Hepatocyte (in vitro differentiated cells): ENCODE data around the gene CHST4. TPM values are rescaled to one million over a fixed set of nuclear protein-coding genes. Genes with fewer than 3 reads are reported as not detected.
A peak's percentile ranks its signal among the peaks of the same experiment; 100 is the strongest.

Source experiments
- DNase-seq: peaks from one replicate; pipeline ENCODE4 v3.0.0-alpha.2; 2016; ENCODE audit warnings: low spot score
- H2AFZ ChIP-seq: fragments of 200-600 bp; sonication (generic); 2 replicates; pipeline ENCODE4 v1.6.0; 2016; ENCODE audit warnings: antibody characterized with exemption, mild to moderate bottlenecking
- H3K27ac ChIP-seq: fragments of 200-600 bp; sonication (generic); 2 replicates; pipeline ENCODE4 v1.5.1; 2016; ENCODE audit warnings: mild to moderate bottlenecking
- H3K27me3 ChIP-seq: fragments of 200-600 bp; sonication (generic); 2 replicates; pipeline ENCODE4 v1.6.1; 2016
- H3K36me3 ChIP-seq: fragments of 200-600 bp; sonication (generic); replicated peaks from 2 replicates; pipeline ENCODE4 v1.5.1; 2016; ENCODE audit warnings: low read depth; ENCODE audit not compliant: insufficient read depth
- H3K4me1 ChIP-seq: fragments of 200-600 bp; sonication (generic); 2 replicates; pipeline ENCODE4 v1.5.1; 2016; ENCODE audit warnings: mild to moderate bottlenecking, moderate library complexity; ENCODE audit not compliant: insufficient read depth
- H3K4me2 ChIP-seq: fragments of 200-600 bp; sonication (generic); 2 replicates; pipeline ENCODE4 v1.6.0; 2016
- H3K4me3 ChIP-seq: fragments of 200-600 bp; sonication (generic); 2 replicates; pipeline ENCODE4 v1.5.1; 2016; ENCODE audit warnings: mild to moderate bottlenecking
- H3K79me2 ChIP-seq: fragments of 200-600 bp; sonication (generic); 2 replicates; pipeline ENCODE4 v1.6.0; 2017; ENCODE audit warnings: mild to moderate bottlenecking
- H3K9me2 ChIP-seq: fragments of 200-600 bp; sonication (generic); replicated peaks from 2 replicates; pipeline ENCODE4 v1.6.0; 2017; ENCODE audit warnings: mild to moderate bottlenecking; ENCODE audit not compliant: insufficient read depth
- H3K9me3 ChIP-seq: fragments of 200-600 bp; sonication (generic); 2 replicates; pipeline ENCODE4 v1.5.1; 2016; ENCODE audit warnings: low read depth, mild to moderate bottlenecking
- H4K20me1 ChIP-seq: fragments of 200-600 bp; sonication (generic); 2 replicates; pipeline ENCODE4 v1.6.0; 2016; ENCODE audit warnings: mild to moderate bottlenecking; ENCODE audit not compliant: insufficient read depth, poor library complexity, severe bottlenecking
- CTCF ChIP-seq: fragments of 200-600 bp; sonication (generic); IDR thresholded peaks from 2 replicates; pipeline ENCODE4 v1.5.1; 2016; ENCODE audit warnings: antibody characterized with exemption, mild to moderate bottlenecking; ENCODE audit not compliant: poor library complexity
- EZH2 ChIP-seq: fragments of 200-600 bp; sonication (generic); IDR thresholded peaks from 2 replicates; pipeline ENCODE4 v1.6.1; 2016; ENCODE audit warnings: antibody characterized with exemption, mild to moderate bottlenecking, borderline replicate concordance
- EZH2phosphoT487 ChIP-seq: fragments of 200-600 bp; sonication (generic); IDR thresholded peaks from one replicate; pipeline ENCODE4 v1.6.1; 2018; ENCODE audit warnings: antibody characterized with exemption, mild to moderate bottlenecking, low read depth, moderate library complexity; ENCODE audit not compliant: unreplicated experiment, severe bottlenecking
- WGBS: methylation state at CpG from one replicate; pipeline ENCODE4 v1.1.6; 2016; ENCODE audit warnings: low lambda C conversion rate; ENCODE audit errors: missing lambda C conversion rate; 5-methylcytosine and 5-hydroxymethylcytosine counted together
- polyA plus RNA-seq: library from polyadenylated mRNA; unstranded; fragments of >200 nt; fragmentation: Nextera tagmentation; extraction: Ambion mirVana; gene quantifications from 2 replicates; pipeline ENCODE4 v1.2.1, GENCODE V29; 2016
- total RNA-seq: library from RNA; depleted of rRNA; stranded (reverse); fragments of >200 nt; gene quantifications from 2 replicates; pipeline ENCODE4 v1.2.3, GENCODE V29; 2014

Gene CHST4
- total and polyA plus RNA-seq, 2 experiments from 2014 or later = 0.06 to 0.10 TPM

GRCh38 chr16:71547168-71547567 lies 20.9 kb downstream of the CHST4 start:
- Histone ChIP-seq H4K20me1 (no peaks in the 10 kb centered on the region), H2AFZ (no peak overlapping the region)
- no peak for TF ChIP-seq EZH2phosphoT487
- no peak for TF ChIP-seq EZH2
- TF ChIP-seq CTCF = no peak

GRCh38 chr16:71552698-71553503 lies 26.7 kb downstream of the CHST4 start:
- H3K9me2 ChIP-seq = no peaks in the 10 kb centered on the region
- no peaks in the 10 kb centered on the region for H4K20me1 ChIP-seq
- no peak overlapping the region for H3K27ac ChIP-seq
- WGBS = 40% methylated on average over 6 of the region's 6 CpGs
- H2AFZ ChIP-seq = no peak overlapping the region
- no peak overlapping the region for H3K4me2 ChIP-seq
- H3K36me3 ChIP-seq = no peaks in the 10 kb centered on the region
- H3K4me3 ChIP-seq = no peak overlapping the region
- TF ChIP-seq EZH2phosphoT487 (no peak), CTCF (no peak), EZH2 (no peak)
- no peaks in the 10 kb centered on the region for H3K79me2 ChIP-seq
- H3K9me3 ChIP-seq = no peaks in the 10 kb centered on the region
- no peaks in the 10 kb centered on the region for H3K27me3 ChIP-seq
- no peaks in the 10 kb centered on the region for H3K4me1 ChIP-seq
- no peak for DNase-seq

More at GRCh38 chr16:71547168-71547567, 20.9 kb downstream of the CHST4 start:
- Histone ChIP-seq H3K79me2 (no peaks in the 10 kb centered on the region), H3K4me2 (no peak overlapping the region), H3K4me3 (no peak overlapping the region), H3K27me3 (no peaks in the 10 kb centered on the region), H3K9me3 (no peaks in the 10 kb centered on the region), H3K27ac (no peak overlapping the region), H3K9me2 (no peaks in the 10 kb centered on the region), H3K36me3 (no peaks in the 10 kb centered on the region), H3K4me1 (no peaks in the 10 kb centered on the region)
- no peak for DNase-seq

GRCh38 chr16:71555230-71555891 lies 29.1 kb downstream of the CHST4 start:
- Histone ChIP-seq H3K36me3 (no peaks in the 10 kb centered on the region), H3K4me3 (no peak overlapping the region), H3K27me3 (no peaks in the 10 kb centered on the region), H3K9me3 (no peaks in the 10 kb centered on the region), H4K20me1 (no peaks in the 10 kb centered on the region), H3K4me1 (no peaks in the 10 kb centered on the region), H3K4me2 (no peak overlapping the region), H2AFZ (no peak overlapping the region), H3K9me2 (no peaks in the 10 kb centered on the region), H3K79me2 (no peaks in the 10 kb centered on the region), H3K27ac (peak overlapping the region; percentile 30)
- no peak for TF ChIP-seq CTCF
- TF ChIP-seq EZH2phosphoT487 = no peak
- TF ChIP-seq EZH2 = no peak
- WGBS = 77% methylated on average over 1 of the region's 1 CpG
- DNase-seq = no peak
